ENCODE measurements around the gene OTOGL. TPM values are rescaled to one million over a fixed set of nuclear protein-coding genes. Genes with fewer than 3 reads are reported as not detected.
"Not testable (repeated sequence)": the region's sequence is repeated elsewhere in the genome, so short reads cannot be mapped to it uniquely, and the experiment has no call there.

Gene OTOGL
- total RNA-seq, 1 donor from 2014 or later = not detected

- intact Hi-C loops (cut with micrococcal nuclease) = loop anchor here (5.0 kb wide), 1 partner anchor 72 kb away; no protein-coding TSS in a partner anchor
Observed at GRCh38 chr12:80268924-80269749, 169.8 kb downstream of the OTOGL start.

- intact Hi-C loops (cut with micrococcal nuclease) = loop anchor here (1.0 to 5.0 kb wide), 4 partner anchors 73 to 715 kb away; no protein-coding TSS in a partner anchor
Observed at GRCh38 chr12:80269803-80270552, 170.6 kb downstream of the OTOGL start.

GRCh38 chr12:80271780-80272179 lies 172.4 kb downstream of the OTOGL start:
- intact Hi-C loops (cut with micrococcal nuclease) = loop anchor here (2.0 kb wide), 1 partner anchor 221 kb away; no protein-coding TSS in a partner anchor

GRCh38 chr12:80272387-80272915 lies 173.1 kb downstream of the OTOGL start:
- intact Hi-C loops (cut with micrococcal nuclease) = no loop called here

- intact Hi-C loops (cut with micrococcal nuclease) = no loop called here
Observed at GRCh38 chr12:80273144-80273543, 173.8 kb downstream of the OTOGL start.

GRCh38 chr12:80277732-80278131 lies 178.4 kb downstream of the OTOGL start:
- intact Hi-C loops (cut with micrococcal nuclease) = no loop called here

- intact Hi-C loops (cut with micrococcal nuclease) = no loop called here
Observed at GRCh38 chr12:80282226-80282625, 182.9 kb downstream of the OTOGL start.

GRCh38 chr12:80282761-80283160 lies 183.4 kb downstream of the OTOGL start:
- intact Hi-C loops (cut with micrococcal nuclease) = no loop called here

GRCh38 chr12:80291108-80291754 lies 191.9 kb downstream of the OTOGL start:
- intact Hi-C loops (cut with micrococcal nuclease) = no loop called here

GRCh38 chr12:80293347-80293746 lies 194.0 kb downstream of the OTOGL start:
- intact Hi-C loops (cut with micrococcal nuclease) = no loop called here

- intact Hi-C loops (cut with micrococcal nuclease) = no loop called here
Observed at GRCh38 chr12:80293759-80294158, 194.4 kb downstream of the OTOGL start.

- intact Hi-C loops (cut with micrococcal nuclease) = no loop called here
Observed at GRCh38 chr12:80299219-80299618, 199.9 kb downstream of the OTOGL start.

- intact Hi-C loops (cut with micrococcal nuclease) = no loop called here
Observed at GRCh38 chr12:80299976-80300375, 200.6 kb downstream of the OTOGL start.

GRCh38 chr12:80307436-80307835 lies 208.1 kb downstream of the OTOGL start:
- intact Hi-C loops (cut with micrococcal nuclease) = not testable (repeated sequence)

GRCh38 chr12:80313209-80313608 lies 213.9 kb downstream of the OTOGL start:
- intact Hi-C loops (cut with micrococcal nuclease) = no loop called here

- intact Hi-C loops (cut with micrococcal nuclease) = no loop called here
Observed at GRCh38 chr12:80314741-80315140, 215.4 kb downstream of the OTOGL start.

- intact Hi-C loops (cut with micrococcal nuclease) = no loop called here
Observed at GRCh38 chr12:80316222-80316621, 216.9 kb downstream of the OTOGL start.

GRCh38 chr12:80317307-80317706 lies 218.0 kb downstream of the OTOGL start:
- intact Hi-C loops (cut with micrococcal nuclease) = no loop called here

- intact Hi-C loops (cut with micrococcal nuclease) = no loop called here
Observed at GRCh38 chr12:80317899-80318298, 218.6 kb downstream of the OTOGL start.

- intact Hi-C loops (cut with micrococcal nuclease) = no loop called here
Observed at GRCh38 chr12:80320121-80320678, 220.9 kb downstream of the OTOGL start.

- intact Hi-C loops (cut with micrococcal nuclease) = no loop called here
Observed at GRCh38 chr12:80321653-80322052, 222.3 kb downstream of the OTOGL start.

All from T-helper 1 cell treated with Interleukin-12 subunit alpha and Interleukin-12 subunit beta and Interleukin-4 antibody, amounts not matched to agents 30 ng/mL and 1 ng/mL, for 36 hours (primary cell).